BE2C (cell line): ENCODE measurements around the gene ZNF710.

Source experiments
- DNase-seq: peaks from one replicate; pipeline ENCODE4 v3.0.0-alpha.2; 2020
- H3K27me3 ChIP-seq: fragments of 250-450 bp; sonication (Bioruptor Pico); 2 replicates; pipeline ENCODE4 v1.5.1; 2020; ENCODE audit warnings: mild to moderate bottlenecking
- H3K36me3 ChIP-seq: fragments of 250-450 bp; sonication (Bioruptor Pico); 2 replicates; pipeline ENCODE4 v1.5.1; 2020; ENCODE audit warnings: mild to moderate bottlenecking
- H3K4me1 ChIP-seq: fragments of 250-450 bp; sonication (Bioruptor Pico); 2 replicates; pipeline ENCODE4 v1.5.1; 2020
- H3K4me3 ChIP-seq: 2 replicates; pipeline ENCODE4 v1.5.1; 2011; ENCODE audit warnings: low read depth, low read length
- H3K9me3 ChIP-seq: fragments of 250-450 bp; sonication (Bioruptor Pico); 2 replicates; pipeline ENCODE4 v1.5.1; 2020
- CTCF ChIP-seq: IDR thresholded peaks from 2 replicates; pipeline ENCODE4 v1.5.1; 2012; ENCODE audit warnings: mild to moderate bottlenecking, low read depth, low read length

The ZNF710 gene

GRCh38 chr15:90033006-90033405, 31.9 kb downstream of the ZNF710 start:
- no peaks in the 10 kb centered on the region for H3K36me3 ChIP-seq
- H3K9me3 ChIP-seq: no peaks in the 10 kb centered on the region
- DNase-seq: no peak
- peaks cover 7% of the 10 kb centered on the region for H3K4me1 ChIP-seq
- H3K4me3 ChIP-seq: no peak overlapping the region
- H3K27me3 ChIP-seq: no peaks in the 10 kb centered on the region
- TF ChIP-seq CTCF: no peak

- Histone ChIP-seq H3K4me3 (no peak overlapping the region), H3K9me3 (no peaks in the 10 kb centered on the region), H3K4me1 (peaks cover 11% of the 10 kb centered on the region), H3K36me3 (no peaks in the 10 kb centered on the region), H3K27me3 (no peaks in the 10 kb centered on the region)
- TF ChIP-seq CTCF: no peak
- DNase-seq: no peak
Measured at GRCh38 chr15:90033448-90033847, 32.3 kb downstream of the ZNF710 start.

GRCh38 chr15:90035095-90035839, 34.1 kb downstream of the ZNF710 start:
- no peaks in the 10 kb centered on the region for H3K9me3 ChIP-seq
- TF ChIP-seq CTCF: no peak
- no peak for DNase-seq

GRCh38 chr15:90035840-90036230, 34.7 kb downstream of the ZNF710 start:
- Histone ChIP-seq H3K36me3 (no peaks in the 10 kb centered on the region), H3K27me3 (no peaks in the 10 kb centered on the region), H3K4me3 (no peak overlapping the region), H3K9me3 (no peaks in the 10 kb centered on the region), H3K4me1 (peaks cover 12% of the 10 kb centered on the region)
- TF ChIP-seq CTCF: no peak
- no peak for DNase-seq

More at GRCh38 chr15:90035095-90035839, 34.1 kb downstream of the ZNF710 start:
- H3K4me3 ChIP-seq: no peak overlapping the region
- H3K36me3 ChIP-seq: no peaks in the 10 kb centered on the region
- H3K27me3 ChIP-seq: no peaks in the 10 kb centered on the region
- H3K4me1 ChIP-seq: peaks cover 12% of the 10 kb centered on the region

- no peaks in the 10 kb centered on the region for H3K9me3 ChIP-seq
- no peaks in the 10 kb centered on the region for H3K27me3 ChIP-seq
- TF ChIP-seq CTCF: no peak
- H3K4me1 ChIP-seq: peaks cover 12% of the 10 kb centered on the region
- no peak overlapping the region for H3K4me3 ChIP-seq
- H3K36me3 ChIP-seq: no peaks in the 10 kb centered on the region
- DNase-seq: no peak
Measured at GRCh38 chr15:90036343-90036742, 35.2 kb downstream of the ZNF710 start.

GRCh38 chr15:90036806-90037510, 35.8 kb downstream of the ZNF710 start:
- H3K27me3 ChIP-seq: no peaks in the 10 kb centered on the region
- no peak for TF ChIP-seq CTCF
- no peak for DNase-seq
- no peaks in the 10 kb centered on the region for H3K9me3 ChIP-seq
- H3K36me3 ChIP-seq: no peaks in the 10 kb centered on the region
- peaks cover 12% of the 10 kb centered on the region for H3K4me1 ChIP-seq
- no peak overlapping the region for H3K4me3 ChIP-seq
